GM18861 (cell line): ENCODE data around the gene ACSF3.
"Not testable (repeated sequence)": the region's sequence is repeated elsewhere in the genome, so short reads cannot be mapped to it uniquely, and the experiment has no call there.

Source experiments
- ATAC-seq: cut with Tn5 transposase; IDR thresholded peaks from one replicate; pipeline ENCODE4 v1.9.1; 2021; ENCODE audit not compliant: unreplicated experiment

ACSF3 gene

GRCh38 chr16:89072548-89073130 is 21.0 kb upstream of the ACSF3 start:
- no peak for ATAC-seq

GRCh38 chr16:89073346-89074071 is 20.1 kb upstream of the ACSF3 start:
- no peak for ATAC-seq

GRCh38 chr16:89074072-89074674 is 19.5 kb upstream of the ACSF3 start:
- not testable (repeated sequence) for ATAC-seq

- ATAC-seq = no peak
Observed at GRCh38 chr16:89074803-89075688, 18.6 kb upstream of the ACSF3 start.

- no peak for ATAC-seq
Observed at GRCh38 chr16:89076159-89076558, 17.5 kb upstream of the ACSF3 start.

GRCh38 chr16:89077076-89077475 is 16.6 kb upstream of the ACSF3 start:
- no peak for ATAC-seq

- ATAC-seq = no peak
Observed at GRCh38 chr16:89078172-89078571, 15.5 kb upstream of the ACSF3 start.

- no peak for ATAC-seq
Observed at GRCh38 chr16:89079434-89079980, 14.1 kb upstream of the ACSF3 start.

GRCh38 chr16:89080196-89080853 is 13.3 kb upstream of the ACSF3 start:
- no peak for ATAC-seq

GRCh38 chr16:89081556-89081955 is 12.1 kb upstream of the ACSF3 start:
- no peak for ATAC-seq

GRCh38 chr16:89084411-89084810 is 9.2 kb upstream of the ACSF3 start:
- ATAC-seq = no peak

- no peak for ATAC-seq
Observed at GRCh38 chr16:89084814-89085612, 8.6 kb upstream of the ACSF3 start.

- no peak for ATAC-seq
Observed at GRCh38 chr16:89085755-89086154, 7.9 kb upstream of the ACSF3 start.

- ATAC-seq = no peak
Observed at GRCh38 chr16:89087922-89088497, 5.6 kb upstream of the ACSF3 start.

- no peak for ATAC-seq
Observed at GRCh38 chr16:89089120-89089519, 4.5 kb upstream of the ACSF3 start.

- ATAC-seq = no peak
Observed at GRCh38 chr16:89090182-89090630, 3.4 kb upstream of the ACSF3 start.

GRCh38 chr16:89090669-89091426 is 2.8 kb upstream of the ACSF3 start:
- ATAC-seq = no peak

- no peak for ATAC-seq
Observed at GRCh38 chr16:89092013-89092412, 1.6 kb upstream of the ACSF3 start.

GRCh38 chr16:89093252-89093601 is 425 bp upstream of the ACSF3 start:
- not testable (repeated sequence) for ATAC-seq
